GM19397 (cell line): Measurements from ENCODE around the gene ITGB4.
"Not testable (repeated sequence)": the region's sequence is repeated elsewhere in the genome, so short reads cannot be mapped to it uniquely, and the experiment has no call there.

ENCODE experiments used
- ATAC-seq: cut with Tn5 transposase; IDR thresholded peaks from one replicate; pipeline ENCODE4 v1.9.1; 2021; ENCODE audit warnings: mild to moderate bottlenecking, moderate library complexity; ENCODE audit not compliant: unreplicated experiment

The ITGB4 gene

DNA sequence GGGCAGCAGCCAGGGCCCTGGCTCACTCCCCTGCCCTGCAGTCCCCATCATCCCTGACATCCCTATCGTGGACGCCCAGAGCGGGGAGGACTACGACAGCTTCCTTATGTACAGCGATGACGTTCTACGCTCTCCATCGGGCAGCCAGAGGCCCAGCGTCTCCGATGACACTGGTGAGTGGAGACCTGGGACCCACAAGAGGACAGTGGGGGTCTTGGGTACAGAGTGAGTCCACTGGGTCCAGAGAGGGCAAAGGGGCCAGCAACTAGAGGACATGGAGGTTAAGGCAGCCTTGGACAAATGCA, 31.1 kb downstream of the ITGB4 start:
- no peak for ATAC-seq

DNA sequence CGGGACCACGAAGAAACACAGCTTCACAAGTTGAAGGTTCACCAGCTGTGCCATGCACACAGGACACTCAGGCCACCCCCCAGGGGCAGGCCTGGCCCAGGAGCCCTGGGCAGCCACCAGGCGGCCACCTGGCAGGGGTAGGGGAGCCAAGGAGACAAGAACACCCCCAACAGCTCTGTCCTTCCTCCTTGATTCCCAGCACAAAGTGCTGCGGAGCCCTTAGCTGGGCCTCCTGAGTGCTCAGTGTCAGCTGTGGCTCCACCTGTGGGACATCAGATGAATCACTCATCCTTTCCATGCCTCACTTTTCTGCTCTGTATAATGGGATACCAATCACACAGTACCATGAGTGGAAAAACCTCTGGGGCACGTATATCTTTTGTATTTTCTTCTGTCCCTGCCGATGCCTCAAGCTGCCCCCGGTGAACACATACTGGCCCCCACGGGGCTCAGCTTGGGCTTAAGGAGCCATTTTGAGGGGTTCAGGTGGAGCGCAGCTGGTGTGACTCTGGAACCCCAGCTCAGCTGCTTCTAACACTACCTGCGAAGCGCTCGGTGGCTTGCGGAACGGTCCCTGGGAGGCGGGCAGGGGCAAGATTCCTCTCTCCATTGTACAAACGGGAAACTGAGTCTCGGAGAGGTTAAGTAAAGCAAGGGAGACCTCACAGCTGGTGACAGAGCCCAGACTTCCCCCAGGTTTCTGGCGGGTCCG, 31.7 kb downstream of the ITGB4 start:
- ATAC-seq: no peak

- peak; percentile 60 for ATAC-seq
Observed at GRCh38 chr17:75753514-75754377, 32.5 kb downstream of the ITGB4 start.

DNA sequence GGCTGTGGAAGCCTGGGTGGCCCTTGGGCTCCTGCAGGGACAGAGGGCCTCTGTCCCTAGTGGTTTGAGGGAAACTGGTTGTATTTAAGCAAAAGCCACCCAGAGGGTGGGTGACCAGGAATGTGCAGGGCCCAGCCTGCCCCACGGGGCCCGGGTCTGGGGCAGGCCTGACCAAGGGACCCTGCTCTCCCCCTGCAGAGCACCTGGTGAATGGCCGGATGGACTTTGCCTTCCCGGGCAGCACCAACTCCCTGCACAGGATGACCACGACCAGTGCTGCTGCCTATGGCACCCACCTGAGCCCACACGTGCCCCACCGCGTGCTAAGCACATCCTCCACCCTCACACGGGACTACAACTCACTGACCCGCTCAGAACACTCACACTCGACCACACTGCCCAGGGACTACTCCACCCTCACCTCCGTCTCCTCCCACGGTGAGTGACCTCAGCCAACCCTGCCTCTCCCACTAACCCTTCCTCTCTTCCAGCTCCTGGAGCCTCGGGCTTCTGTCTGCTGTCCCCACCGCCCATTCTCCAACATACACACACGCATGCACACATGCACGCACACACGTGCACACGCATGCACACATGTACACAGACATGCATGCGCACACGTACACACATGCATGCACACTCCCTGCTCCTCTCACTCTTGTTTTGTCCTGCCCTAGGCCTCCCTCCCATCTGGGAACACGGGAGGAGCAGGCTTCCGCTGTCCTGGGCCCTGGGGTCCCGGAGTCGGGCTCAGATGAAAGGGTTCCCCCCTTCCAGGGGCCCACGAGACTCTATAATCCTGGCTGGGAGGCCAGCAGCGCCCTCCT, 33.3 kb downstream of the ITGB4 start:
- no peak for ATAC-seq

DNA sequence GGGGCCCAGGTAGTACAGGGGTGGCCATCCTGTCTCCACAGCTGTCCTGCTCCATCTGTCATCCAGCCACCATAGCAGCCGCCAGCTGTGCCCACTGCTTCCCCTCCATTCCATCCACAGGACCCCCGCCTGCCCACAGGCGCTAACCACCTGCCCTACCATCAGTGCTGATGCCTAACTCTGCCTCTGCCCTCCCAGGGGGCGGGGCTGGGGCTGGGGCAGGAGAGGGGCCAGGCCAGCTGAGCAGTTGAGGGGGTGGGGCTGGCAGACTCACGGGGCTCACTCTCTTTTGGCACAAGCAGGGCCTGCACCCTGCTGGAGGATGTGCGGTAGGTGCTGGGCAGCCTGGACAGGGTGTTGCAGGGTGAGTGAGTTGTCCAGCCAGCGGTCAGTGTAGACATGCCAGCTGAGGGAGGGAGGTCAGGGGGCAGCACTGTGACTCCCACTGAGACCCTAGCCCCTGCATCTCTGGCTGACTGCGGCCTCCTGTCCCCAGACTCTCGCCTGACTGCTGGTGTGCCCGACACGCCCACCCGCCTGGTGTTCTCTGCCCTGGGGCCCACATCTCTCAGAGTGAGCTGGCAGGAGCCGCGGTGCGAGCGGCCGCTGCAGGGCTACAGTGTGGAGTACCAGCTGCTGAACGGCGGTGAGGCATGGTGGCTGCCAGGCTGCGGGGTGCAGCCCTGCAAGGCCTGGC, 34.1 kb downstream of the ITGB4 start:
- ATAC-seq: no peak

DNA sequence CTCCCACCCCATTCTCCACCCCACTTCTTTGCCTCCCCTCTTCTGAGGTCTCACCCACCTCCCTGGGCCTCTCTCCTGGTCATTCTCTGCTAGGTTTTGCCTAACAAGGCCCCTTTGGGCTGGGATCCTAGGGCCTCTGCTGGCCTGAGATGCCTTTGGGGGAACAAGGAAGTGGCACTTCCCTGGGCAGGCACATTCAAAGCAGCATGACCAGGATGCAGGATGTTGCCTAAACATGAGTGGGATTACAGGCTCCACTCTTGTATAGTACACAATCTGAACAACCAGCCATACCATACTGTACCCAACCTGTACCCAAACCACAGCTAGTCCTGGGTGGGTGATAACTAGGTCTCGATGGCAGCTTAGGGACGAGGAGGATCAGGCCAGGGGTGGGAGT, 34.7 kb downstream of the ITGB4 start:
- ATAC-seq: no peak

GRCh38 chr17:75756451-75757085, 35.3 kb downstream of the ITGB4 start:
- no peak for ATAC-seq

- ATAC-seq: no peak
Observed at GRCh38 chr17:75757086-75757681, 35.9 kb downstream of the ITGB4 start.

DNA sequence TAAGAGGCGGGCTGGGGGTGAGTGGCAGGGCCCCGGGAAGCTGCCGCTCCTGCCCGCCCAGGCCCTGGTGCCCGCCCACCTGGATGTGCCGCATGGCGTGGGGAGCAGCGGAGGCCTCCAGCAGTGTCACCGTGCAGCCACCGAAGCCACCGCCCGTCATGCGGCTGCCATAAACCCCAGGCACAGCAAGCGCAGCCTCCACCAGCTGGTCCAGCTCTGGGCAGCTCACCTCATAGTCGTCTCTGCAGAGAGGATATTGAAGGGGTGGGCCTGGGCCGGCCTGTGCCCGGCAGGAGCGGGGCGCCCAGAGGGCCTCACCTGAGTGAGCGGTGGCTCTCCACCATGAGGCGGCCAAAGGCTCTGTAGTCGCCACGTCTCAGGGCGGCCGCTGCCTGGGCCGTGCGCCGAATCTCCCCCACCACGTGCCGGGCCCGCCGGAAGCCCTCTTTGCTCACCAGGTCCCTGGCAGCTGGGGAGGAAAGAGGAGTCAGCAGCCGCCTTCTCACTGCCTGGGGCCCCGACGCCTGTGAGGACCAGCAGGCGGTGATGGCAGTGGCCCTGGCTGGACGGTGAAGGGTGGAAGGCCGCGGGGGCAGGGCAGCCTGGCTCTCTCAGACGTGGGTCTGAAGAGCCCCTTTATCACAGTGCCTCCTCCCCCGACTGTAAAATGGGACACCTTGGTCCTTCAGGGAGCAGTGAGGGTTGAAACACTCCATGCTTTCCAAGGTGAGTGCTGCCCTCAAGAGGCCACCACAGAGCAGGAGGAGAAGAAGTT, 37.1 kb downstream of the ITGB4 start:
- no peak for ATAC-seq

GRCh38 chr17:75759457-75759856, 38.2 kb downstream of the ITGB4 start:
- ATAC-seq: no peak

DNA sequence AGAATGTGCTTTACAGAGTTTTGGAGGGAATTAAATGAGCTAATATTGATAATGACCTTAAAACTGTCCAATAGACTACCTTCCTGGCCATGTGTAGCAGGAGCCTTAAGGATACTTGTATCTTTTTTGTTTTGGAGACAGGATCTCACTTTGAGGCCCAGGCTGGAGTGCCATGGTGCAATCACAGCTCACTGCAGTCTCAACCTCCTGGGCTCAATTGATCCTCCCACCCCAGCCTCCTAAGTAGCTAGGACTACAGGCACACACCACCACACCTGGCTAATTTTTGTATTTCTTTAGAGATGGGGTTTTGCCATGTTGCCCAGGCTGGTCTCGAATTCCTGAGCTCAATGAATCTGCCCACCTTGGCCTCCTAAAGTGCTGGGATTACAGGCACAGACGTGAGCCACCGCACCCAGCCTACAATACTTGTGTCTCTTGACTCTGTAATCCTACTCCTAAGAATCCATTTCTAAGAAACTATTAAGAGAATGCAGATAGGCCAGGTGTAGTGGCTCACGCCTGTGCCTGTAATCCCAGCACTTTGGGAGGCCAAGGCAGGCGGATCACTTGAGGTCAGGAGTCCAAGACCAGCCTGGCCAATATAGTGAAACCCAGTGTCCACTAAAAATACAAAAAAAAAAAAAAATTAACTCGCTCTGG, 38.9 kb downstream of the ITGB4 start:
- ATAC-seq: not testable (repeated sequence)

DNA sequence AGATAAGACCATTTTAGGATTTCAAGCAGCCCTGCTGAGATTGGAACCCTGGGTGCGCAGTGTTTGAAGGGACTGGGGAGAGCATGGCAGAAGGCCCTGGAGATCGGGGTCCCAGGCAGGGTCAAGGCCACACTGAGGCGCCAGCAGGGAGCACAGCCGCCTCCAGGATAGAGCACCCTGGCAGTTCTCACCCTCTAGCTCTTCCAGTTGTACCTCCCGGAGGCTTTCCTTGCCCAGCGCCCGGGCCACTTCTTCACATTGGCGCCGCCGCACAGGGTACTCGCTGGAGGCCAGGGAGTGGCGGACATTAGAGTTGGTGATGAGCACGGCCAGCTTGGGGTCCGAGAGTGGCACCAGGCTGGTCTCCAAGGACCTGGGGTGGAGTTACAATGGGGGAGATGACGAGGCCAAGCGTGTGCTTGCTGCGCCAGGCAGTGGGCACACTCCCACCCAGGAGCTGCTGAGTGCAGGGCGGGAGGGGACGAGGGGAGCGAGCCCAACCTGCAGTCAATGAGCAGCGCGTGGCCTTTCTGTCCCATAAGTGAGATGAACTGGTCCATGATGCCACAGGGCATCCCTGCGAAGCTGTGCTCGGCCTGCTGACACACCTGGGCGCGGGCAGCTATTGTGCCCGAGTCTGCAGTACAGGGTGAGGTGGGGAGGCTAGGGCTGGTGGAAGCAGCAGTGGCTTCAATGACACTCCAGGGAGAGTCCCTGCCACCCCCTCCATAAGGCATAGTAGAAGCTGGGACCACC, 41.4 kb downstream of the ITGB4 start:
- no peak for ATAC-seq

DNA sequence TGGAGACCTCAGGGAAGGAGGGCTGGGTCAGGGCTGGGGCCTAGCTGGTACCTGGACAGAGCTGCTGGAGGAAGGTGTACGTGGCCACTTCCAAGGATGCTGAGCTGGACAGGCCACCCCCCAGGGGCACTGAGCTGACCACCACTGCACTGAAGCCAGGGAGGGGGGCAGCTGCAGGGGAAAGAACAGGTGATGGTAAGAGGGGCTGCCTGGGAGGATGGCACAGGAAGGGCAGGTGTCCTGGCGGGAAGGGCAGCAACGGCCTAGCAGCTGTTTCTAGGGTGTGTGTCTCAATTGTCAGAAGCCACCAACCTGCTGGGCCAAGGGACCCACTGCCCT, 42.0 kb downstream of the ITGB4 start:
- no peak for ATAC-seq

GRCh38 chr17:75763613-75764416, 42.6 kb downstream of the ITGB4 start:
- ATAC-seq: no peak

DNA sequence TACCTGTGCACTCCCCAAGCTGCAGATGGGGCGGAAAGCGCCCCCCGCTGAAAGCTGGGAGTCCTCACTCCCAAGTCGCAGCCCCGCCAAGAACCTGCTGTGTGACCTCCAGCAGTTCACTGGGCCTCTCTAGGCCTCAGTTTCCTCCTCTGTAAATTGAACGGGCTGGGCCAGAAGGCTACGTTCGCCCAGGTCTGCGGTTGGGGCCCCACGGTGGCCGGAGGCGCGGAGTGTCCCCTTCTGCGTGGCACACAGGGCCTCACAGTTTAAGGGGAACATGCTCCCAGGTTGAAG, 43.1 kb downstream of the ITGB4 start:
- ATAC-seq: no peak

DNA sequence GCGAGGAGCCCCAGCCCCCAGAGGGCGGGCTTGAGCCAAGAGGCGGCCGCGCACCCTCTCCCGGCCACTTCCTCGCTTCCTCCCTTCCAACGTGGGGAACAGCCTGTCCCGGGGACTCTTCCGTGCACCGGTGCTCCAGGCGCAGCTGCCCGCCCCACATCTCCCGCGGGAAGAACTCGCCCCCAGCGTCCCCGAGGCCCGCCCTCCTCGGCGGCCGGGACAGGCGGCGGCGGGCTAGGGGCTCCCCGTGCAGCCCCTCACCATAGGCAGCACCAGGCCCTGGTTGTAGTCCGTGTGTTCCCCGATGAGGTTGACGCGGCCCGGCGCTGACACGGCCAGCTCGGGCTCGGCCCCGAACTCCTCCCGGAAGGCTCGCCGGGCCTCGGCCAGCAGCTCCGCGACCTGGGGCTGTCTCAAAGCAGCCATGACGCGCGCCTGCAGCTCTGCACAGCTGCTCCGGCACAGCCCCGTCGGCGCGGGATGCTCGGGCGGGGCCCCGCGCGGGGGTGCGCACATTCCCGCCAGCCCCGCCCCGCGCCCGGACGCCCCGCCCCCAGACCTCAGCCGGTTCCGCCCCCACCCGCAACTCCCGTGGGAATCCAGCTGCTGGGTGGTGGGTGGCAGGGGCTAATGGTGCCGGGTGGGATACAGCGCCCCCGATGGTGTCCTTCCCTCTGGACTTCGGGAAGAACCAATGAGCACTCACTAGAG, 43.6 kb downstream of the ITGB4 start, which contains the start of gene GALK1:
Gene GALK1 (minus strand): TSS at position 482 of the 711 bp plus-strand sequence. CDS start 56 bp downstream, at position 426.
- ATAC-seq: peak; percentile 59

- no peak for ATAC-seq
Observed at GRCh38 chr17:75765981-75766380, 44.7 kb downstream of the ITGB4 start.
